Ovary (tissue), 3 donors: Measurements from ENCODE around the gene INPP5A.

Experiments used
- CTCF ChIP-seq, 3 donors: fragments of 450-650 bp in 2 of 3; fragments of 200-600 bp in 1 of 3; IDR thresholded peaks; one replicate each; pipeline versions ENCODE4 v1.5.1 to v1.8.0; 2016 to 2022; ENCODE audit warnings: antibody characterized with exemption in 3 of 3, mild to moderate bottlenecking in 1 of 3
- EP300 ChIP-seq: sonication (generic); formaldehyde crosslinking; IDR thresholded peaks from one replicate; pipeline ENCODE4 v1.6.1; 2017; ENCODE audit warnings: antibody characterized with exemption
- donor health status: DM: no; HTN: no; CAD: no.

DNA sequence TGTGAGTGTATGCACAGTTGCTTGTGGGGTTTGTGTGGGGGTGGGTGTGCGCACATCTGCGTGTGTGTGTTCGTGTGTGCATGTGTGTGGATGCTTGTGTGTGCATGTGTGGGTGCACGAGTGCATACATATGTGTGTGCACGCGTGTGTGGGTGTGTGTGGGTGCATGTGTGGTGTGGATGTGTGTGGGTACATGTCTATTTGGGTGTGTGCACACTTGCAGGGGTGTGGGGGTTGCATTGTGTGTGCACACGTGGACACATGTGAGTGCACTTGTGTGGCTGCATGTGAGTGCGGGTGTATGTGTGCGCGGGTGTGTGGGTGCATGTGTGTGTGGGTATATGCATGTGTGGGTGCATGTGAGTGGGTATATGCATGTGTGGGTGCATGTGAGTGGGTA is 174.7 kb downstream of the INPP5A start:
- TF ChIP-seq CTCF (IDR thresholded peaks at IDR 0.05) (no peak), EP300 (no peak)
